Parathyroid adenoma (tissue), 2 donors: ENCODE data around the gene SLC27A3.

Experiments used
- H2AFZ ChIP-seq: fragments of 300-600 bp; sonication (generic); one replicate; pipeline ENCODE4 v1.7.0; 2017; ENCODE audit warnings: antibody characterized with exemption, mild to moderate bottlenecking
- H3K27ac ChIP-seq: fragments of 300-600 bp; sonication (generic); one replicate; pipeline ENCODE4 v1.7.0; 2017
- H3K27me3 ChIP-seq: fragments of 300-600 bp; sonication (generic); one replicate; pipeline ENCODE4 v1.7.0; 2017; ENCODE audit warnings: low read length; ENCODE audit not compliant: control insufficient read depth, insufficient read depth
- H3K36me3 ChIP-seq: fragments of 300-600 bp; sonication (generic); one replicate; pipeline ENCODE4 v1.7.0; 2017; ENCODE audit warnings: low read length; ENCODE audit not compliant: control insufficient read depth, insufficient read depth
- H3K4me1 ChIP-seq: fragments of 300-600 bp; sonication (generic); one replicate; pipeline ENCODE4 v1.7.0; 2017; ENCODE audit warnings: control low read depth
- H3K4me2 ChIP-seq: fragments of 300-600 bp; sonication (generic); one replicate; pipeline ENCODE4 v1.7.0; 2017; ENCODE audit warnings: low read length
- H3K4me3 ChIP-seq: fragments of 300-600 bp; sonication (generic); one replicate; pipeline ENCODE4 v1.7.0; 2017; ENCODE audit warnings: low read depth, low read length
- H3K79me2 ChIP-seq: fragments of 300-600 bp; sonication (generic); one replicate; pipeline ENCODE4 v1.7.0; 2017; ENCODE audit warnings: control low read depth
- H3K9ac ChIP-seq: fragments of 300-600 bp; sonication (generic); one replicate; pipeline ENCODE4 v1.7.0; 2017; ENCODE audit warnings: mild to moderate bottlenecking
- H3K9me3 ChIP-seq: fragments of 300-600 bp; sonication (generic); one replicate; pipeline ENCODE4 v1.7.0; 2017; ENCODE audit warnings: low read length; ENCODE audit not compliant: control insufficient read depth
- TF ChIP-seq, protein P1 (sequence below): fragments of 300-600 bp; sonication (generic); IDR thresholded peaks from one replicate; pipeline ENCODE4 v1.7.0; 2017; ENCODE audit warnings: antibody characterized with exemption, mild to moderate bottlenecking
- donor health status: primary hyperparathyroidism.

Gene SLC27A3

DNA sequence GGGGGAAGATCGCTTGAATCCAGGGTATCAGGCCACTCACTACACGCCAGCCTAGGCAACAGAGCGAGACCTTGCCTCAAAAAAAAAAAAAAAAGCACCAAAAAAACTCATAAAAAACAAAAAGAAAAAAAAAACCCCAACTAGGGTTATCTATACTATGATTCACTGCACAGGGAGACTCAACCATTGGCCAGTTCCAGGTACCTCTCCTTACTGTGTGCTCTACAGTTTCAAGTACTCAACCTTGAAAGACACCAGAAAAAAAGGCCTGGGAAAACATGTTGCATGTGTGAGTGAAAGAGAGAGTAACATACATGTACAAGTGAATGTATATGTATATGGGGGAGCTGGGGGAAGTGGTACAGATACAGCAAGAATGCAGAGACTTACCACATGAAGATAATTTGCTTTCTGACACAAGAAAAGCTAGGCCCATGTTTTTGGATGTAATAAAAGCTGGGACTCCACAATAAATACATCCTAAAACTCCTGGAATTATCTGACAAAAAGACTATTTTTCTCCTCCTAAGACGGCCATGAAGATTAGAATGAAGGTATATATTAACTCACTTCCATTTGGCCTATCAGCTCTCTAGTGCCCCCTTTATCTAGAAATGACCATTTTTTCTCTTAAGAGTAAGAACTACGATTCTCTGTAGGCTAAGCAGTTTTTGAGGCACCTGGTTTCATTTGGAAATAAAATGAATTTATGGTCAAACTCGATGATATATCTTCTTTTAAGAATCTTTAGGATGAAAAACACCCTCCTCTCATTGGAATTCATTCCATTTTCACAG lies 52.2 kb downstream of the SLC27A3 start:
- no peaks in the 10 kb centered on the region for H3K9me3 ChIP-seq
- H3K27me3 ChIP-seq, result no peaks in the 10 kb centered on the region
- peaks cover 4% of the 10 kb centered on the region for H3K4me1 ChIP-seq
- H3K79me2 ChIP-seq, result peaks cover 4% of the 10 kb centered on the region
- H3K4me3 ChIP-seq, result no peak overlapping the region
- no peak overlapping the region for H3K27ac ChIP-seq
- H3K36me3 ChIP-seq, result no peaks in the 10 kb centered on the region
- H3K9ac ChIP-seq, result no peak overlapping the region
- H3K4me2 ChIP-seq, result no peak overlapping the region
- no peak overlapping the region for H2AFZ ChIP-seq
- TF ChIP-seq, protein P1, sequence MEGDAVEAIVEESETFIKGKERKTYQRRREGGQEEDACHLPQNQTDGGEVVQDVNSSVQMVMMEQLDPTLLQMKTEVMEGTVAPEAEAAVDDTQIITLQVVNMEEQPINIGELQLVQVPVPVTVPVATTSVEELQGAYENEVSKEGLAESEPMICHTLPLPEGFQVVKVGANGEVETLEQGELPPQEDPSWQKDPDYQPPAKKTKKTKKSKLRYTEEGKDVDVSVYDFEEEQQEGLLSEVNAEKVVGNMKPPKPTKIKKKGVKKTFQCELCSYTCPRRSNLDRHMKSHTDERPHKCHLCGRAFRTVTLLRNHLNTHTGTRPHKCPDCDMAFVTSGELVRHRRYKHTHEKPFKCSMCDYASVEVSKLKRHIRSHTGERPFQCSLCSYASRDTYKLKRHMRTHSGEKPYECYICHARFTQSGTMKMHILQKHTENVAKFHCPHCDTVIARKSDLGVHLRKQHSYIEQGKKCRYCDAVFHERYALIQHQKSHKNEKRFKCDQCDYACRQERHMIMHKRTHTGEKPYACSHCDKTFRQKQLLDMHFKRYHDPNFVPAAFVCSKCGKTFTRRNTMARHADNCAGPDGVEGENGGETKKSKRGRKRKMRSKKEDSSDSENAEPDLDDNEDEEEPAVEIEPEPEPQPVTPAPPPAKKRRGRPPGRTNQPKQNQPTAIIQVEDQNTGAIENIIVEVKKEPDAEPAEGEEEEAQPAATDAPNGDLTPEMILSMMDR, result no peak
